Gastroesophageal sphincter (tissue), 4 donors: ENCODE data around the gene NDUFS6. TPM values are rescaled to one million over a fixed set of nuclear protein-coding genes. Genes with fewer than 3 reads are reported as not detected.

ENCODE experiments used
- ATAC-seq: fragments of 150-250 bp; one replicate; pipeline ENCODE4 v1.9.1; 2016; ENCODE audit warnings: mild to moderate bottlenecking, moderate library complexity
- H3K27ac ChIP-seq, 4 donors: fragments of 200-600 bp; sonication (generic) in 3 of 4; 1 replicate in 3 of 4; 2 replicates in 1 of 4; pipeline ENCODE4 v1.5.1; 2016 to 2019
- H3K27me3 ChIP-seq: fragments of 200-600 bp; sonication (generic); one replicate; pipeline ENCODE4 v1.5.1; 2019
- H3K36me3 ChIP-seq, 2 donors: fragments of 200-600 bp; sonication (generic); one replicate each; pipeline ENCODE4 v1.5.1; 2019; ENCODE audit warnings: control low read depth in 1 of 2
- H3K4me1 ChIP-seq, 3 donors: fragments of 200-600 bp; sonication (generic); 1 replicate in 2 of 3; 2 replicates in 1 of 3; pipeline ENCODE4 v1.5.1; 2016 to 2019; ENCODE audit warnings: control low read depth in 2 of 3
- H3K4me3 ChIP-seq, 2 donors: fragments of 200-600 bp; sonication (generic); one replicate each; pipeline ENCODE4 v1.5.1; 2019; ENCODE audit warnings: mild to moderate bottlenecking in 1 of 2, moderate library complexity in 1 of 2
- H3K9me3 ChIP-seq, 3 donors: fragments of 200-600 bp; sonication (generic); one replicate each; pipeline ENCODE4 v1.5.1; 2017 to 2019; ENCODE audit warnings: control low read depth in 2 of 3
- CTCF ChIP-seq, 4 experiments: fragments of 200-600 bp in 2 of 4; fragments of 450-650 bp in 2 of 4; sonication (generic) in 1 of 4; IDR thresholded peaks; one replicate each; pipeline ENCODE4 v1.5.1; 2017 to 2019; ENCODE audit warnings: antibody characterized with exemption in 4 of 4, mild to moderate bottlenecking in 2 of 4, moderate library complexity in 2 of 4
- EP300 ChIP-seq: sonication (generic); formaldehyde crosslinking; IDR thresholded peaks from one replicate; pipeline ENCODE4 v1.6.1; 2017; ENCODE audit warnings: antibody characterized with exemption, mild to moderate bottlenecking
- POLR2A ChIP-seq, 2 donors: fragments of 450-650 bp; IDR thresholded peaks; one replicate each; pipeline ENCODE4 v1.6.1; 2017; ENCODE audit warnings: antibody characterized with exemption in 2 of 2, mild to moderate bottlenecking in 2 of 2, moderate library complexity in 1 of 2
- POLR2AphosphoS5 ChIP-seq: sonication (generic); formaldehyde crosslinking; IDR thresholded peaks from one replicate; pipeline ENCODE4 v1.6.1; 2017; ENCODE audit warnings: antibody characterized with exemption
- WGBS, 2 donors: methylation state at CpG; one replicate each; pipeline ENCODE4 v1.1.5; 2018; ENCODE audit warnings: low coverage in 1 of 2; 5-methylcytosine and 5-hydroxymethylcytosine counted together
- total RNA-seq, 4 donors: library from RNA; depleted of rRNA; stranded (reverse); fragments of >200 nt; gene quantifications; one replicate each; pipeline ENCODE4 v1.1.0, GENCODE V29; 2016

Gene NDUFS6
- total RNA-seq, 4 donors from 2014 or later, result 44.6 to 82.9 (median 51.6) TPM

- TF ChIP-seq EP300 (no peak), POLR2A (IDR thresholded peaks at IDR 0.05) (no peak), CTCF (IDR thresholded peaks at IDR 0.05) (no peak), POLR2AphosphoS5 (no peak)
- 87% methylated on average over 3 of the region's 23 CpGs; no CpG with 5 or more reads in 1 of the 2 donors for WGBS, 2 donors
- Histone ChIP-seq H3K36me3 (no peaks in the 10 kb centered on the region), H3K4me3 (no peak overlapping the region), H3K4me1 (no peaks in the 10 kb centered on the region), H3K27ac (no peak overlapping the region), H3K9me3 (no peaks in the 10 kb centered on the region), H3K27me3 (peaks cover 99% of the 10 kb centered on the region)
- ATAC-seq, result no peak
These were observed 51.2 kb downstream of the NDUFS6 start for GRCh38 chr5:1852324-1852947.

- H3K4me1 ChIP-seq, result no peaks in the 10 kb centered on the region
- no peaks in the 10 kb centered on the region for H3K36me3 ChIP-seq
- H3K27ac ChIP-seq, result no peak overlapping the region
- H3K4me3 ChIP-seq, result no peak overlapping the region
- no peaks in the 10 kb centered on the region for H3K9me3 ChIP-seq
- H3K27me3 ChIP-seq, result peaks cover 88% of the 10 kb centered on the region
- no peak for TF ChIP-seq POLR2AphosphoS5
- TF ChIP-seq EP300, result no peak
- no peak for TF ChIP-seq POLR2A (IDR thresholded peaks at IDR 0.05)
- TF ChIP-seq CTCF (IDR thresholded peaks at IDR 0.05), result no peak
- WGBS, 2 donors, result 64% methylated on average over 5 of the region's 8 CpGs; no CpG with 5 or more reads in 1 of the 2 donors
- no peak for ATAC-seq
These were observed 52.3 kb downstream of the NDUFS6 start for GRCh38 chr5:1853531-1853930.

- Histone ChIP-seq H3K4me3 (no peak overlapping the region), H3K9me3 (no peaks in the 10 kb centered on the region), H3K27me3 (peaks cover 73% of the 10 kb centered on the region), H3K4me1 (no peaks in the 10 kb centered on the region), H3K27ac (no peak overlapping the region), H3K36me3 (no peaks in the 10 kb centered on the region)
- ATAC-seq, result no peak
- TF ChIP-seq CTCF (IDR thresholded peaks at IDR 0.05) (no peak), EP300 (no peak), POLR2A (IDR thresholded peaks at IDR 0.05) (no peak), POLR2AphosphoS5 (no peak)
- no CpG with 5 or more reads among the region's 3 CpGs for WGBS, 2 donors
These were observed 53.9 kb downstream of the NDUFS6 start for GRCh38 chr5:1855075-1855474.

GRCh38 chr5:1855596-1855995 lies 54.4 kb downstream of the NDUFS6 start:
- no peaks in the 10 kb centered on the region for H3K36me3 ChIP-seq
- TF ChIP-seq CTCF (IDR thresholded peaks at IDR 0.05) (no peak), POLR2AphosphoS5 (no peak), POLR2A (IDR thresholded peaks at IDR 0.05) (no peak), EP300 (no peak)
- H3K9me3 ChIP-seq, result no peaks in the 10 kb centered on the region
- no peak for ATAC-seq
- 67 to 78% methylated on average over 11 to 15 of the region's 17 CpGs for WGBS, 2 donors
- no peak overlapping the region for H3K27ac ChIP-seq
- peaks cover 68% of the 10 kb centered on the region for H3K27me3 ChIP-seq
- no peaks in the 10 kb centered on the region for H3K4me1 ChIP-seq
- no peak overlapping the region for H3K4me3 ChIP-seq

GRCh38 chr5:1856596-1857255 lies 55.5 kb downstream of the NDUFS6 start:
- Histone ChIP-seq H3K4me1 (no peaks in the 10 kb centered on the region), H3K36me3 (no peaks in the 10 kb centered on the region), H3K27ac (no peak overlapping the region), H3K9me3 (no peaks in the 10 kb centered on the region), H3K27me3 (peaks cover 60% of the 10 kb centered on the region), H3K4me3 (peak overlapping the region in 1 of 2 donors; percentile 20)
- no peak for TF ChIP-seq CTCF (IDR thresholded peaks at IDR 0.05)
- no peak for TF ChIP-seq POLR2AphosphoS5
- TF ChIP-seq POLR2A (IDR thresholded peaks at IDR 0.05), result no peak
- TF ChIP-seq EP300, result no peak
- no CpG with 5 or more reads among the region's 49 CpGs for WGBS, 2 donors
- no peak for ATAC-seq
